ENCODE results near the gene KLF4.

KLF4 gene

GRCh38 chr9:107472581-107473340, 16.8 kb downstream of the KLF4 start:
- Histone ChIP-seq H3K27me3 (ENCODE audit: insufficient read depth, poor library complexity, severe bottlenecking) (no peaks in the 10 kb centered on the region), H3K4me3 (ENCODE audit: severe bottlenecking) (no peak overlapping the region), H3K27ac (ENCODE audit: poor library complexity, severe bottlenecking) (no peak overlapping the region), H3K36me3 (ENCODE audit: low read depth) (no peaks in the 10 kb centered on the region), H3K9me3 (ENCODE audit: severe bottlenecking) (no peaks in the 10 kb centered on the region), H3K4me1 (ENCODE audit: insufficient read depth, poor library complexity, severe bottlenecking) (no peaks in the 10 kb centered on the region)
- TF ChIP-seq CTCF (IDR thresholded peaks at IDR 0.05; ENCODE audit: poor library complexity, severe bottlenecking) = no peak
- DNase-seq (ENCODE audit: low spot score) = no peak
- ATAC-seq (ENCODE audit: low read depth) = no peak

GRCh38 chr9:107471552-107471951, 18.0 kb downstream of the KLF4 start:
- no peak for TF ChIP-seq CTCF (IDR thresholded peaks at IDR 0.05; ENCODE audit: poor library complexity, severe bottlenecking)
- ATAC-seq (ENCODE audit: low read depth) (no peak), DNase-seq (ENCODE audit: low spot score) (no peak)
- H3K27ac ChIP-seq (ENCODE audit: poor library complexity, severe bottlenecking) = no peak overlapping the region
- no peaks in the 10 kb centered on the region for H3K4me1 ChIP-seq (ENCODE audit: insufficient read depth, poor library complexity, severe bottlenecking)
- H3K4me3 ChIP-seq (ENCODE audit: severe bottlenecking) = no peak overlapping the region
- no peaks in the 10 kb centered on the region for H3K27me3 ChIP-seq (ENCODE audit: insufficient read depth, poor library complexity, severe bottlenecking)
- no peaks in the 10 kb centered on the region for H3K36me3 ChIP-seq (ENCODE audit: low read depth)
- no peaks in the 10 kb centered on the region for H3K9me3 ChIP-seq (ENCODE audit: severe bottlenecking)

- ATAC-seq (ENCODE audit: low read depth) = no peak
- no peaks in the 10 kb centered on the region for H3K9me3 ChIP-seq (ENCODE audit: severe bottlenecking)
- no peak for DNase-seq (ENCODE audit: low spot score)
- TF ChIP-seq CTCF (IDR thresholded peaks at IDR 0.05; ENCODE audit: poor library complexity, severe bottlenecking) = no peak
- no peak overlapping the region for H3K27ac ChIP-seq (ENCODE audit: poor library complexity, severe bottlenecking)
- H3K4me1 ChIP-seq (ENCODE audit: insufficient read depth, poor library complexity, severe bottlenecking) = no peaks in the 10 kb centered on the region
- no peak overlapping the region for H3K4me3 ChIP-seq (ENCODE audit: severe bottlenecking)
- no peaks in the 10 kb centered on the region for H3K36me3 ChIP-seq (ENCODE audit: low read depth)
- H3K27me3 ChIP-seq (ENCODE audit: insufficient read depth, poor library complexity, severe bottlenecking) = no peaks in the 10 kb centered on the region
Observed at GRCh38 chr9:107467416-107467815, 22.2 kb downstream of the KLF4 start.

GRCh38 chr9:107466826-107467225, 22.7 kb downstream of the KLF4 start:
- Histone ChIP-seq H3K4me3 (ENCODE audit: severe bottlenecking) (no peak overlapping the region), H3K36me3 (ENCODE audit: low read depth) (no peaks in the 10 kb centered on the region), H3K9me3 (ENCODE audit: severe bottlenecking) (no peaks in the 10 kb centered on the region), H3K4me1 (ENCODE audit: insufficient read depth, poor library complexity, severe bottlenecking) (no peaks in the 10 kb centered on the region), H3K27ac (ENCODE audit: poor library complexity, severe bottlenecking) (no peak overlapping the region), H3K27me3 (ENCODE audit: insufficient read depth, poor library complexity, severe bottlenecking) (no peaks in the 10 kb centered on the region)
- ATAC-seq (ENCODE audit: low read depth) (no peak), DNase-seq (ENCODE audit: low spot score) (no peak)
- no peak for TF ChIP-seq CTCF (IDR thresholded peaks at IDR 0.05; ENCODE audit: poor library complexity, severe bottlenecking)
